Measurements from ENCODE around the gene TDRD9. TPM values are rescaled to one million over a fixed set of nuclear protein-coding genes. Genes with fewer than 3 reads are reported as not detected.

Gene TDRD9
- total RNA-seq, 1 donor from 2014 or later = not detected

- H3K4me1 Mint-ChIP-seq (ENCODE audit: unreplicated experiment) = no peaks in the 10 kb centered on the region
- H3K9me3 Mint-ChIP-seq = no peaks in the 10 kb centered on the region
- no peak overlapping the region for H3K4me3 Mint-ChIP-seq
- H3K36me3 Mint-ChIP-seq = no peaks in the 10 kb centered on the region
- no peak overlapping the region for H3K27ac Mint-ChIP-seq
- TF ChIP-seq CTCF (conservative IDR thresholded peaks at IDR 0.05) = no peak
- no peak for DNase-seq (ENCODE audit: extremely low spot score, unreplicated experiment)
- peaks cover 26% of the 10 kb centered on the region for H3K27me3 Mint-ChIP-seq
These were observed 112.3 kb downstream of the TDRD9 start for GRCh38 chr14:104040539-104040938.

DNA sequence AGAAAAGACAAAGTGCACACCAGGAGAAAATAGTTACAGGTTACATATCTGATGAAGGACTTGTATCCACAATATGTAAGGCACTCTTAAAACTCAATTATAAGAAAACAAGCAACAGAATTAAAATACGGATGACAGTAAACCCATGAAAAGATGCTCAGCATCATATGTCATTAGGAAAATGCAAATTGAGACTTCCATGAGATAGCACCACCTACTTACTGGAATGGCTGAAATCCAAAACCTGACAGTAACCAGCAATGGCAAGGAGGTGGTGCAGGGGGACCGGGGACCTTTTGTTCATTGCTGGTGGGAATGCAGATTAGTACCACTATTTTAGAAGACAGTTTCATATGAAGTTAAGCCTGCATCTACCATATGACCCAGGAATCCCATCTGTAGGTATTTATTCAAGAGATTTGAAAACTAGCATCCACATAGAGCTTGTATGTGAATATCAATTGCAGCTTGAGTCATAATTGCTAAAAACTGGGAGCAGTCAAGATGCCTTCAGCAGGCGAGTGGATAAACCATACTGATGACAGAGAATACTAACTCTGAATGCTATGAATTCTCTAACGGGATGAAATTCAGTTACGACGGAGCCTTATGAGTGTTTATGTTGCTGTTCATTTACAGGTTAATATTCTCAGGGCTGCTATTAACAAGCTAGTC lies 113.3 kb downstream of the TDRD9 start:
- no peaks in the 10 kb centered on the region for H3K9me3 Mint-ChIP-seq
- H3K27ac Mint-ChIP-seq = no peak overlapping the region
- DNase-seq (ENCODE audit: extremely low spot score, unreplicated experiment) = no peak
- H3K27me3 Mint-ChIP-seq = peaks cover 23% of the 10 kb centered on the region
- H3K36me3 Mint-ChIP-seq = no peaks in the 10 kb centered on the region
- no peak for TF ChIP-seq CTCF (conservative IDR thresholded peaks at IDR 0.05)
- H3K4me3 Mint-ChIP-seq = no peak overlapping the region
- H3K4me1 Mint-ChIP-seq (ENCODE audit: unreplicated experiment) = no peaks in the 10 kb centered on the region

GRCh38 chr14:104044016-104044415 lies 115.8 kb downstream of the TDRD9 start:
- Mint-ChIP-seq H3K9me3 (no peaks in the 10 kb centered on the region), H3K4me1 (ENCODE audit: unreplicated experiment) (peaks cover under 1% of the 10 kb centered on the region), H3K27ac (peak overlapping the region; percentile 11), H3K27me3 (peaks cover 18% of the 10 kb centered on the region), H3K4me3 (no peak overlapping the region), H3K36me3 (no peaks in the 10 kb centered on the region)
- no peak for TF ChIP-seq CTCF (conservative IDR thresholded peaks at IDR 0.05)
- DNase-seq (ENCODE audit: extremely low spot score, unreplicated experiment) = no peak

DNA sequence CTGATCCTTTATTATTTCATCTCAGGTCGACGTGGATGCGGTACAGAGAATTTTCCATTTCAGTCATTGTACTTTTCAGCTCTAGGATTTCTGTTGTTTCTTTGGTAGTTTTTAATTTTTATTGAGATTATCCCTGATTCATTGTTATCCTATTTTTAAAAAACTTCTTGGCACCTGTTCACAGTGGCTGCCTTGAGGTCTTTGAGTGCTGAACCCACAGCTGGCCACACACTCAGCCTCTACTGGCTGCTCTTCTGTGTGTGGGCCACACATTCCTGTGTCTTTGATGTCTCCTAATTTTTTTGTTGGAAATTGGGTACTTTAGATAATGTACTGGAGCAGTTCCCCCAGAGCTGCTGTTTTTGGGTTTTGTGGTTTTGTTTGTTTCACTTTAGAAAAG lies 119.5 kb downstream of the TDRD9 start:
- no peak overlapping the region for H3K4me3 Mint-ChIP-seq
- H3K36me3 Mint-ChIP-seq = no peaks in the 10 kb centered on the region
- TF ChIP-seq CTCF (conservative IDR thresholded peaks at IDR 0.05) = no peak
- no peaks in the 10 kb centered on the region for H3K9me3 Mint-ChIP-seq
- H3K27ac Mint-ChIP-seq = no peak overlapping the region
- peaks cover 4% of the 10 kb centered on the region for H3K4me1 Mint-ChIP-seq (ENCODE audit: unreplicated experiment)
- peaks cover 10% of the 10 kb centered on the region for H3K27me3 Mint-ChIP-seq
- no peak for DNase-seq (ENCODE audit: extremely low spot score, unreplicated experiment)

DNA sequence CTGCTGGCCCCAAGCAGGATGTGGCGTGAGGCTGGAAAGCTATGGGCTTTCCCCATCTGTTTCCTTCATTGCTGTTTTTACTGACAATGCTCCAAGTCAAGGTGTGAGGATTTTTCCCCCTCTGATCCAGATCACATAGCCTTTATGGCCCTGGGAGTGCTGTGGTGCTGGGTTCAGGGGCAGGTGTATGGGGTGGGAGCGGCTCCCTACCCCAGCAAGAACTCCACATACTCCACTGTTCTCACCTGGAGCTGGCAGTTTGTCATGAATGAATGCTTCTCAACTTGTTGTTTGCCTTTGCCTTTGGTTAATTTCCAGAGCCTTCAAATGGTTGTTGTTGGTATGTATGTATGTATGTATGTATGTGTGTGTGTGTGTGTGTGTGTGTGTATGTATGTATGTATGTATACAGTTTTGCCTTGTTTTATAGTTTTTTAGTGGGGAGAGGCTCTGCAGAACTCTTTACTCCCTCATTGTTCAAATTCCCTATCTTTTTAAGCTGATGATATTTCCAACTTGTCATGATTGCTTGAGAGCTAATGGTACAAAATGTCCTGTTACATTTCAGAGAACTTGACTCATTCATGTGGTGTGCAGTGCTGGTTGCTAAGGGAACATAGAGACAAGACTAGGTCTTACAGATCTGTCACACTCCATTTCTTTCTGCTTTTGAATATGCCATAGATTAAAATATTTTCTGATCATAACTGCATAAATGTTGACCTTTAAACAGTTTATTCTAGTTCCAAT lies 120.7 kb downstream of the TDRD9 start:
- H3K9me3 Mint-ChIP-seq = no peaks in the 10 kb centered on the region
- peak overlapping the region; percentile 16 for H3K27ac Mint-ChIP-seq
- no peaks in the 10 kb centered on the region for H3K36me3 Mint-ChIP-seq
- TF ChIP-seq CTCF (conservative IDR thresholded peaks at IDR 0.05) = no peak
- peaks cover 14% of the 10 kb centered on the region for H3K27me3 Mint-ChIP-seq
- no peak for DNase-seq (ENCODE audit: extremely low spot score, unreplicated experiment)
- H3K4me1 Mint-ChIP-seq (ENCODE audit: unreplicated experiment) = peaks cover 4% of the 10 kb centered on the region
- no peak overlapping the region for H3K4me3 Mint-ChIP-seq

Data from type B pancreatic cell (in vitro differentiated cells).